HepG2 (cell line): ENCODE data around the gene CACNA1I. TPM values are rescaled to one million over a fixed set of nuclear protein-coding genes. Genes with fewer than 3 reads are reported as not detected.

ENCODE experiments used
- ATAC-seq: fragments of 200-7000 bp; cut with Tn5 transposase; 3 replicates; pipeline ENCODE4 v1.9.1; 2020; ENCODE audit warnings: mild to moderate bottlenecking, moderate library complexity
- BruUV-seq: library from RNA; stranded (reverse); fragments of 400-500 nt; replicated peaks from 2 replicates; lab custom pipeline; 2021; lab: Mats Ljungman, UMichigan
- CTCF ChIA-PET: fragments of 300-600 bp; formaldehyde crosslinking; extraction: SDS; loops from one replicate; lab custom pipeline; 2021; ENCODE audit warnings: low total read pairs, inconsistent platforms, low intra/inter-chr PET ratio; lab: Yijun Ruan, JAX
- POLR2A ChIA-PET: fragments of 350-600 bp; sonication (Branson Sonifier 250); formaldehyde crosslinking; loops from one replicate; lab custom pipeline; 2020; ENCODE audit warnings: antibody characterized with exemption, inconsistent platforms; lab: Yijun Ruan, JAX
- DNase-seq: peaks from one replicate; pipeline ENCODE4 v3.0.0-alpha.2; 2015; ENCODE audit warnings: low spot score
- FAIRE-seq: peaks from 3 replicates; lab custom pipeline; 2011; peaks lifted over from hg19 to GRCh38; lab: Jason Lieb, UNC
- H2AFZ ChIP-seq: one replicate; pipeline ENCODE4 v1.6.1; 2011; ENCODE audit warnings: low read length, inconsistent platforms
- H3K27ac ChIP-seq: fragments of 300-600 bp; 3 replicates; pipeline ENCODE4 v1.8.0; 2011; ENCODE audit warnings: mixed run types, mild to moderate bottlenecking, mixed read lengths, low read length, inconsistent platforms; ENCODE audit not compliant: insufficient read depth; ENCODE audit errors: extremely low read length
- H3K27me3 ChIP-seq, 2 experiments: fragments of 200-600 bp in 1 of 2; 2 replicates in 1 of 2; 3 replicates in 1 of 2; pipeline versions ENCODE4 v1.6.0 to v1.8.0; 2011; ENCODE audit warnings: low read length in 2 of 2, mild to moderate bottlenecking in 2 of 2, moderate library complexity in 2 of 2, inconsistent platforms in 1 of 2; ENCODE audit not compliant: insufficient read depth in 2 of 2, control insufficient read depth in 1 of 2
- H3K36me3 ChIP-seq, 2 experiments: fragments of 200-600 bp in 1 of 2; replicated peaks in 1 of 2; 2 replicates in 1 of 2; 3 replicates in 1 of 2; pipeline versions ENCODE4 v1.5.1 to v1.8.0; 2011; ENCODE audit warnings: low read length in 2 of 2, inconsistent platforms in 1 of 2; ENCODE audit not compliant: insufficient read depth in 2 of 2, control insufficient read depth in 1 of 2
- H3K4me1 ChIP-seq: 2 replicates; pipeline ENCODE4 v1.5.1; 2012; ENCODE audit warnings: low read length, inconsistent platforms; ENCODE audit not compliant: insufficient read depth
- H3K4me2 ChIP-seq: 2 replicates; pipeline ENCODE4 v1.6.0; 2011; ENCODE audit warnings: low read depth, low read length, inconsistent platforms
- H3K4me3 ChIP-seq, 3 experiments: fragments of 200-600 bp in 1 of 3; sonication (generic), shearing (Covaris generic) in 1 of 3; replicated peaks in 1 of 3; 2 replicates each; pipeline ENCODE4 v1.5.1; 2011 to 2016; ENCODE audit warnings: low read length in 3 of 3, inconsistent platforms in 2 of 3, low read depth in 2 of 3, mild to moderate bottlenecking in 2 of 3, control low read depth in 1 of 3, mixed read lengths in 1 of 3; ENCODE audit not compliant: insufficient read depth in 1 of 3
- H3K79me2 ChIP-seq: one replicate; pipeline ENCODE4 v1.6.1; 2011; ENCODE audit warnings: low read length, inconsistent platforms; ENCODE audit not compliant: insufficient read depth
- H3K9ac ChIP-seq: 2 replicates; pipeline ENCODE4 v1.6.0; 2011; ENCODE audit warnings: mild to moderate bottlenecking, low read depth, low read length, inconsistent platforms; ENCODE audit not compliant: insufficient read depth
- H3K9me3 ChIP-seq: 2 replicates; pipeline ENCODE4 v1.5.1; 2012; ENCODE audit warnings: mild to moderate bottlenecking, low read length
- H4K20me1 ChIP-seq: 2 replicates; pipeline ENCODE4 v1.6.0; 2011; ENCODE audit warnings: inconsistent platforms, mild to moderate bottlenecking, low read length, moderate library complexity; ENCODE audit not compliant: insufficient read depth
- CSRNP2 ChIP-seq: sonication (generic); formaldehyde crosslinking; conservative IDR thresholded peaks from 2 replicates; pipeline ENCODE4 v1.8.0; 2022; ENCODE audit warnings: low read depth, missing genetic modification reagents
- GTF3A ChIP-seq: sonication (generic); formaldehyde crosslinking; conservative IDR thresholded peaks from 2 replicates; pipeline ENCODE4 v1.4.0; 2020; ENCODE audit warnings: mild to moderate bottlenecking, missing genetic modification reagents
- NFAT5 ChIP-seq: sonication (generic); formaldehyde crosslinking; IDR thresholded peaks from 2 replicates; pipeline ENCODE4 v1.4.0; 2020; ENCODE audit warnings: missing genetic modification reagents
- SALL1 ChIP-seq: sonication (generic); formaldehyde crosslinking; IDR thresholded peaks from 2 replicates; pipeline ENCODE4 v1.8.0; 2022; ENCODE audit warnings: mild to moderate bottlenecking, missing genetic modification reagents
- SNAPC5 ChIP-seq: sonication (generic); formaldehyde crosslinking; IDR thresholded peaks from 2 replicates; pipeline ENCODE4 v1.8.1; 2023; ENCODE audit warnings: mild to moderate bottlenecking, missing genetic modification reagents, borderline replicate concordance
- USF2 ChIP-seq, 2 experiments: sonication (generic) in 1 of 2; formaldehyde crosslinking in 1 of 2; IDR thresholded peaks; 2 replicates each; pipeline versions ENCODE4 v1.5.1 to v1.6.1; 2011 to 2020; ENCODE audit warnings: borderline replicate concordance in 1 of 2, low read depth in 1 of 2, low read length in 1 of 2, mild to moderate bottlenecking in 1 of 2, missing genetic modification reagents in 1 of 2, moderate library complexity in 1 of 2
- ZBTB42 ChIP-seq: sonication (generic); formaldehyde crosslinking; IDR thresholded peaks from 2 replicates; pipeline ENCODE4 v1.5.0; 2020; ENCODE audit warnings: mild to moderate bottlenecking, missing genetic modification reagents
- ZFP62 ChIP-seq: sonication (generic); formaldehyde crosslinking; IDR thresholded peaks from 2 replicates; pipeline ENCODE4 v1.4.0; 2020; ENCODE audit warnings: missing genetic modification reagents
- ZFP82 ChIP-seq: sonication (generic); formaldehyde crosslinking; IDR thresholded peaks from 2 replicates; pipeline ENCODE4 v1.5.1; 2020; ENCODE audit warnings: mild to moderate bottlenecking, missing genetic modification reagents, borderline replicate concordance
- ZNF276 ChIP-seq: sonication (generic); formaldehyde crosslinking; IDR thresholded peaks from 2 replicates; pipeline ENCODE4 v1.4.0; 2020; ENCODE audit warnings: mild to moderate bottlenecking, low read depth, missing genetic modification reagents
- ZNF292 ChIP-seq: sonication (generic); formaldehyde crosslinking; IDR thresholded peaks from 2 replicates; pipeline ENCODE4 v1.8.1; 2022; ENCODE audit warnings: mild to moderate bottlenecking, low read depth, missing genetic modification reagents, borderline replicate concordance
- ZNF577 ChIP-seq: sonication (generic); formaldehyde crosslinking; IDR thresholded peaks from 2 replicates; pipeline ENCODE4 v1.4.0; 2020; ENCODE audit warnings: mild to moderate bottlenecking, low read depth, missing genetic modification reagents, borderline replicate concordance
- ZSCAN30 ChIP-seq: sonication (generic); formaldehyde crosslinking; IDR thresholded peaks from 2 replicates; pipeline ENCODE4 v1.5.0; 2020; ENCODE audit warnings: mild to moderate bottlenecking, missing genetic modification reagents
- WGBS: methylation state at CpG from one replicate; pipeline ENCODE4 v1.1.6; 2017; ENCODE audit warnings: low lambda C conversion rate; 5-methylcytosine and 5-hydroxymethylcytosine counted together
- in situ Hi-C: cut with HindIII; loops from 2 replicates; pipeline ENCODE4 v1.10.0; 2017; ENCODE audit warnings: low pct_unique_long_range_greater_than_20kb; ENCODE audit not compliant: extremely low pct_ligation_motif_present
- intact Hi-C: fragments of 100-400 bp; cut with micrococcal nuclease; formaldehyde crosslinking; loops from one replicate; pipeline ENCODE4 v1.10.0; 2022; ENCODE audit not compliant: unreplicated experiment
- polyA plus RNA-seq, 8 experiments: library from polyadenylated mRNA; depleted of rRNA in 3 of 8; stranded (reverse) in 7 of 8; unstranded in 1 of 8; fragments of >200 nt; fragmentation: Illumina TruSeq in 4 of 8; extraction: Trizol in 4 of 8; gene quantifications; 2 replicates each; pipeline versions ENCODE4 v1.2.1 to v1.2.3, GENCODE V29; 2011 to 2016; ENCODE audit warnings: low read depth in 4 of 8, missing spikeins in 1 of 8, mixed read lengths in 1 of 8; ENCODE audit not compliant: insufficient read depth in 1 of 8
- total RNA-seq, 5 experiments: library from RNA; depleted of rRNA; stranded (reverse); fragments of >200 nt; fragmentation: Illumina TruSeq; extraction: Trizol; gene quantifications; 2 replicates each; pipeline ENCODE4 v1.2.3, GENCODE V29; 2016; ENCODE audit warnings: low read depth in 1 of 5

Gene CACNA1I
- total and polyA plus RNA-seq, 2 of the 13 experiments (the other 11 are each of a cell fraction or from before 2014, with no cell fraction given) = not detected

GRCh38 chr22:39735776-39736175 lies 165.2 kb downstream of the CACNA1I start:
- Histone ChIP-seq H3K4me2 (no peak overlapping the region), H3K79me2 (no peaks in the 10 kb centered on the region), H3K4me1 (no peaks in the 10 kb centered on the region), H2AFZ (no peak overlapping the region), H3K4me3 (no peak overlapping the region), H3K27ac (no peak overlapping the region), H4K20me1 (no peaks in the 10 kb centered on the region), H3K9ac (no peak overlapping the region), H3K9me3 (no peaks in the 10 kb centered on the region), H3K27me3 (peaks cover 6 to 44% of the 10 kb centered on the region in 2 experiments; a peak in 4 of 5 replicates), H3K36me3 (no peaks in the 10 kb centered on the region)
- FAIRE-seq (no peak), ATAC-seq (no peak), DNase-seq (no peak)
- POLR2A ChIA-PET = no interaction called here
- WGBS = 2% methylated on average over 10 of the region's 10 CpGs
- CTCF ChIA-PET = no interaction called here
- intact Hi-C loops (no loop called here), in situ Hi-C loops (no loop called here)
- no TSS peak for BruUV-seq
- no peak for TF ChIP-seq ZNF276 (CRISPR knock-in tag)
- no peak for TF ChIP-seq NFAT5
- TF ChIP-seq USF2 (IDR thresholded peaks at IDR 0.05; ENCODE audit: low read depth, low read length) = no peak
- TF ChIP-seq USF2 (CRISPR knock-in tag; IDR thresholded peaks at IDR 0.05; ENCODE audit: borderline replicate concordance) = no peak
- TF ChIP-seq SNAPC5 (CRISPR knock-in tag) = no peak
- no peak for TF ChIP-seq ZNF577 (CRISPR knock-in tag)
- no peak for TF ChIP-seq CSRNP2 (CRISPR knock-in tag)
- TF ChIP-seq ZFP62 (CRISPR knock-in tag) = no peak
- no peak for TF ChIP-seq GTF3A
- TF ChIP-seq ZNF292 (CRISPR knock-in tag) = no peak
- TF ChIP-seq ZSCAN30 (CRISPR knock-in tag) = no peak
- no peak for TF ChIP-seq ZBTB42 (CRISPR knock-in tag)
- TF ChIP-seq SALL1 (CRISPR knock-in tag) = no peak
- no peak for TF ChIP-seq ZFP82 (CRISPR knock-in tag)
